Panc1 (cell line): ENCODE data around the gene PPP2R5A. TPM values are rescaled to one million over a fixed set of nuclear protein-coding genes. Genes with fewer than 3 reads are reported as not detected.
A peak's percentile ranks its signal among the peaks of the same experiment; 100 is the strongest.

Source experiments
- ATAC-seq: fragments of 200-7000 bp; cut with Tn5 transposase; 2 replicates; pipeline ENCODE4 v1.9.1; 2020; ENCODE audit warnings: mild to moderate bottlenecking, moderate library complexity
- BruUV-seq: library from RNA; stranded (reverse); fragments of 400-500 nt; replicated peaks from 2 replicates; lab custom pipeline; 2021; lab: Mats Ljungman, UMichigan
- CTCF ChIA-PET: fragments of 300-600 bp; sonication (Branson Sonifier 250); formaldehyde crosslinking; loops from one replicate; lab custom pipeline; 2022; ENCODE audit warnings: antibody characterized with exemption; lab: Charles Lee
- POLR2A ChIA-PET: fragments of 300-600 bp; sonication (Branson Sonifier 250); formaldehyde crosslinking; loops from one replicate; lab custom pipeline; 2022; ENCODE audit warnings: antibody characterized with exemption; lab: Charles Lee
- DNase-seq: peaks from one replicate; pipeline ENCODE4 v3.0.0-alpha.2; 2010; ENCODE audit warnings: low read depth, low spot score
- H3K27ac ChIP-seq: 2 replicates; pipeline ENCODE4 v1.5.1; 2011; ENCODE audit warnings: mild to moderate bottlenecking, low read length, inconsistent platforms
- H3K27me3 ChIP-seq: fragments of 200-500 bp; sonication (Bioruptor generic); 2 replicates; pipeline ENCODE4 v1.6.0; 2014; ENCODE audit warnings: low read length, inconsistent platforms; ENCODE audit not compliant: control insufficient read depth, insufficient read depth
- H3K36me3 ChIP-seq: fragments of 200-500 bp; sonication (Bioruptor generic); 2 replicates; pipeline ENCODE4 v1.5.1; 2014; ENCODE audit warnings: inconsistent platforms, mild to moderate bottlenecking, low read length, moderate library complexity; ENCODE audit not compliant: control insufficient read depth, insufficient read depth
- H3K4me1 ChIP-seq: 2 replicates; pipeline ENCODE4 v1.5.1; 2011; ENCODE audit warnings: inconsistent platforms, mild to moderate bottlenecking, low read length, moderate library complexity; ENCODE audit not compliant: control insufficient read depth, insufficient read depth
- H3K4me3 ChIP-seq, 2 experiments: 2 replicates each; pipeline ENCODE4 v1.5.1; 2011 to 2012; ENCODE audit warnings: low read depth in 2 of 2, low read length in 2 of 2, mild to moderate bottlenecking in 2 of 2, inconsistent platforms in 1 of 2, moderate library complexity in 1 of 2
- H3K9me3 ChIP-seq: fragments of 200-500 bp; sonication (Bioruptor generic); 2 replicates; pipeline ENCODE4 v1.5.1; 2014; ENCODE audit warnings: low read depth, mild to moderate bottlenecking, inconsistent platforms, low read length, moderate library complexity; ENCODE audit not compliant: control insufficient read depth, insufficient read depth
- CTCF ChIP-seq: fragments of 450-650 bp; IDR thresholded peaks from 2 replicates; pipeline ENCODE4 v1.5.1; 2017; ENCODE audit warnings: mild to moderate bottlenecking
- POLR2AphosphoS5 ChIP-seq: IDR thresholded peaks from 2 replicates; pipeline ENCODE4 v1.6.1; 2012; ENCODE audit warnings: mild to moderate bottlenecking, low read depth, low read length, moderate library complexity
- REST ChIP-seq, 2 experiments: IDR thresholded peaks; 2 replicates each; pipeline ENCODE4 v1.6.1; 2011 to 2012; ENCODE audit warnings: low read depth in 2 of 2, control low read depth in 1 of 2, low read length in 1 of 2, mild to moderate bottlenecking in 1 of 2, moderate library complexity in 1 of 2; ENCODE audit not compliant: insufficient read depth in 1 of 2
- SIN3A ChIP-seq: IDR thresholded peaks from 2 replicates; pipeline ENCODE4 v1.6.1; 2012; ENCODE audit warnings: low read depth, mild to moderate bottlenecking, low read length, moderate library complexity, borderline replicate concordance; ENCODE audit not compliant: insufficient read depth
- TCF7L2 ChIP-seq: IDR thresholded peaks from 2 replicates; pipeline ENCODE4 v1.6.1; 2011; ENCODE audit warnings: mild to moderate bottlenecking, low read depth, low read length, inconsistent platforms
- in situ Hi-C: cut with HindIII; loops from 2 replicates; pipeline ENCODE4 v1.10.0; 2016; ENCODE audit warnings: low sequenced_read_pairs, low pct_unique_long_range_greater_than_20kb
- intact Hi-C: fragments of 100-400 bp; cut with micrococcal nuclease; formaldehyde crosslinking; loops from one replicate; pipeline ENCODE4 v1.10.0; 2022; ENCODE audit not compliant: unreplicated experiment
- total RNA-seq: library from RNA; stranded (reverse); gene quantifications from one replicate; pipeline ENCODE4 v1.2.1, GENCODE V29; 2021; ENCODE audit not compliant: unreplicated experiment

Gene PPP2R5A
- total RNA-seq, 1 experiment from 2014 or later, result 44.3 TPM

GRCh38 chr1:212289262-212290077 is 4.3 kb downstream of the PPP2R5A start:
- in situ Hi-C loops, result no loop called here
- TF ChIP-seq REST (IDR thresholded peaks at IDR 0.05; ENCODE audit: insufficient read depth in 1 of 2, low read depth in 2 of 2, low read length in 1 of 2) (no peak), POLR2AphosphoS5 (no peak), TCF7L2 (no peak), CTCF (no peak), SIN3A (no peak)
- peak overlapping the region; percentile 58 for H3K27ac ChIP-seq

GRCh38 chr1:212290608-212291007 is 5.4 kb downstream of the PPP2R5A start:
- CTCF ChIA-PET, result interaction anchor here (1.2 kb wide), 1 partner anchor 220 kb away, joined by 5 read pairs; no protein-coding TSS in a partner anchor

More at GRCh38 chr1:212289262-212290077, 4.3 kb downstream of the PPP2R5A start:
- H3K4me3 ChIP-seq, result no peak overlapping the region
- no TSS peak for BruUV-seq
- H3K36me3 ChIP-seq, result peaks cover 2% of the 10 kb centered on the region
- CTCF ChIA-PET, result no interaction called here
- H3K27me3 ChIP-seq, result no peaks in the 10 kb centered on the region
- DNase-seq, result no peak
- peaks cover 45% of the 10 kb centered on the region for H3K4me1 ChIP-seq
- intact Hi-C loops, result no loop called here
- ATAC-seq, result no peak
- POLR2A ChIA-PET, result no interaction called here
- H3K9me3 ChIP-seq, result no peaks in the 10 kb centered on the region

More at GRCh38 chr1:212290608-212291007, 5.4 kb downstream of the PPP2R5A start:
- no peak overlapping the region for H3K4me3 ChIP-seq
- ATAC-seq (no peak), DNase-seq (no peak)
- H3K9me3 ChIP-seq, result no peaks in the 10 kb centered on the region
- no peaks in the 10 kb centered on the region for H3K27me3 ChIP-seq
- H3K36me3 ChIP-seq, result peaks cover 2% of the 10 kb centered on the region
- intact Hi-C loops (no loop called here), in situ Hi-C loops (no loop called here)
- BruUV-seq, result no TSS peak
- H3K4me1 ChIP-seq, result peaks cover 45% of the 10 kb centered on the region
- no peak overlapping the region; the same call in 1 of the 2 replicates for H3K27ac ChIP-seq
- TF ChIP-seq TCF7L2 (no peak), REST (IDR thresholded peaks at IDR 0.05; ENCODE audit: insufficient read depth in 1 of 2, low read depth in 2 of 2, low read length in 1 of 2) (no peak), POLR2AphosphoS5 (no peak), CTCF (no peak), SIN3A (no peak)
- POLR2A ChIA-PET, result no interaction called here
